Head of caudate nucleus (tissue), 42 donors: ENCODE measurements around the gene CXCR6.

ENCODE experiments used
- DNase-seq, 42 donors: peaks; one replicate each; pipeline versions ENCODE4 v3.0.0 to v3.0.0-alpha.2; 2020 to 2021; ENCODE audit warnings: mixed read lengths in 7 of 42
- intact Hi-C: fragments of 100-400 bp; cut with DNase I; formaldehyde crosslinking; loops from one replicate; pipeline ENCODE4 v1.15.0; 2022

Gene CXCR6

DNA sequence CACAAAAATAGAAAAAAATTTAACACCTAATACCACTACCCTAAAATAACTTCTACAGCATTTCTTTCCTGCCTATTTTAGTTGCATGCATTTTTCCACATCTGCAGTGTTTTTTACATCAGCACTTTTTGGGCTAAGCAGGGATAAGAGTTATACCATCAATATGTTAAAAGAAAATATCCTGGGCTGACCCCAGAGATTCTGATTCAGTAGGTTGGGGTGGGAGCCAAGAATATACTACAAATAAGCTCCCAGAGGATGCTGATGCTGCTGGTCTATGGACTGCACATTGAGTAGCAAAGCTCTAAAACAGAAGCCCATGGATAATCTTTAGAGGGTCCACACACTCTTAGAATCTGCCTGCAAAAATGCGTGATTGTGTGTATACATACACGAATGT, 37.6 kb downstream of the CXCR6 start:
- DNase-seq, result no peak
- intact Hi-C loops, result no loop called here

GRCh38 chr3:45981346-45982074, 38.2 kb downstream of the CXCR6 start:
- intact Hi-C loops, result no loop called here
- no peak for DNase-seq

DNA sequence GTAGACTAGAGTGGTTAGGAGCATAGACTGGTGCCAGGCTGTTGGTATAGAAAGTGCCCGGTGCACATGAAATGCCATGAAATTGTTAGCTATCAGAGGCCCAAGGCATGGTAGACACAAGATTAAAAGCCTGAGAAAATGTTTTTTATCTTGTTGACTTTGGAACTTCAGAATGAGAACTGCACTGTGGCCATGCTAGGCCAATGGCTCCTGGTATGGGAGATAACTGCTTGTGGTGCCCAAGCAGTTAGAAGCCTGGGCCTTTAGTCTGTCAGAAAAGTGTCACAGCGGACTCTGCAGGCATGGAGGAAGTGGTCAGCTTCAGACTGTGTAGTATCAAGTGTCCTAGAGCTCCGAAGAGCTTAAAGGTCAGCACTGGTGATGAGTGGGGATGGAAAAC, 40.5 kb downstream of the CXCR6 start:
- DNase-seq, result no peak
- intact Hi-C loops, result no loop called here

DNA sequence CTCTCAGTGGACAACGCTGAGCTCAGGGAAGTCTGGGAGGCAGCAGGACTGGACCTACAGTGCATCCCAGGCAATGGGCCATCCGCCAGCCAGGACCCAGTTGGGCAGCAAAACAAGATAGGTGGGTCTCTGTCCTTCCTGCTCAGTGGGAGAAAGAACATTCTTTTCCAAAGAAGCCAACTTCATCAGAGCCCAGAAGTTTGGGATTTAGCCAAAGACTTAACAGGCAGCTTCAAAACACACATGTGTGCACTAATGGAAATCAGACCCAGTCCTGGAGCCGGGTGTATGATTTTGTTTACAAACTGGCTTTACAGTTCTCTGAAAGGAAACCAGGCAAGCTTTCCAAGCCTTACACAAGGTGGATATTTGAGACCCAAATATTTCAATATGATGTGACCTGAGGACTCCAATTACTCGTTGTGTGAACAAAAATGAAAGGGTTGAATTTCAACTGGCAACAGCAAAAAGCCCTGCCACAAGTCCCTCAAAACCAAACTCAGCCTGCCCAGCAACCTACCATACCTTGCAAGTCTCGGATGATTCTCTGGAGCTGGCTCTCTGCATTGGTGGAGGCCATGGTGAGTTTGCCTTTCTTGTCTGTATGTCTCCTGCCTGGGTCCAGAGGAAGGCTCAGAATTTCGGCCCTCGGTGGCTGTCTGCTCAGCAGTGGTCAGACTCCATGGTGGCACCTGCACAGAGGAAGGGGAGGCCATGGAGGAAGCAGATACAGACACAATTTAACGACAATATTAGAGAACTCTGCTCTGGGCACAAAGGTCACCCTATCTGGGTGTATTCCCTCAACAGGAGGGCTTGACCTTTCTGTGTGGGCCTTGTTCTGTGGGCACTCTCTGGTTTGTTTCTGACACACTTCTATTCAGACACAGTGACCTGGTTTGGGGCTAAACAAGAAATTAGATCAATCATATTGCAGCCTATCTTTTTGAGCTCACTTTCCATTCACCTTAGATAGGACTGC, 41.4 kb downstream of the CXCR6 start:
- intact Hi-C loops, result no loop called here
- DNase-seq, result no peak

GRCh38 chr3:45985532-45986302, 42.5 kb downstream of the CXCR6 start:
- intact Hi-C loops, result no loop called here
- DNase-seq, result no peak

DNA sequence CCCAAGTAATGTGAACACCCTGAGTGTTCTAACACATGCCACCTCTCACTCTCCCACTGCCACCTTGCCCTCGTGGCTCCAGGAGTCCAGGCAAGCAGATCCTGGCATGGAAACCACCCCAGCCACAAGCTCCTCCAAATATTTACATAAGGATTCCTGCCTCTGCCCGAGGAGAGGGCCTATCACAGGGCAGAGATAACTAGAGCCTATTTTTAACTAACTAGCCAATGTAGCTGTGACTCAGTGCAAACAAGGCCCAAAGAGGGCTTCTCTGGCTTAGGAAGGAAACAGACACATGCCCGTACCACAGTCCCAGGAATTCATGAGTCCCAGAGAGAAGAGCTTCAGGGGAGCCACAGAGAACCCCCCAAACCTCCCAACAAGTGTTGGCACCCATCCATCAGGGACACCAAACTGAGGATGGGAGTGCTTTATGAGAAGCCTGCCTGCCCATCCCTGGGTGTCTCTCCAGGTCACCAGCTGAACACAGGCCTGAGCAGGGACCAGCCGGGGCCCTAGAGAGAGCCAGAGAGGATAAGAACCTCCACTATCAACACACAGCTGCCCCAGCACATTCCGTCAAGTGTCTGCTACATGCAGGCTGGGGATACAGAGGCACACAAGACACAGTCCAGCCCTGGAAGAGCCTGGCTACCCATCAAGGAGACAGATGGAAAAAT, 43.2 kb downstream of the CXCR6 start:
- DNase-seq, result no peak
- intact Hi-C loops, result no loop called here

DNA sequence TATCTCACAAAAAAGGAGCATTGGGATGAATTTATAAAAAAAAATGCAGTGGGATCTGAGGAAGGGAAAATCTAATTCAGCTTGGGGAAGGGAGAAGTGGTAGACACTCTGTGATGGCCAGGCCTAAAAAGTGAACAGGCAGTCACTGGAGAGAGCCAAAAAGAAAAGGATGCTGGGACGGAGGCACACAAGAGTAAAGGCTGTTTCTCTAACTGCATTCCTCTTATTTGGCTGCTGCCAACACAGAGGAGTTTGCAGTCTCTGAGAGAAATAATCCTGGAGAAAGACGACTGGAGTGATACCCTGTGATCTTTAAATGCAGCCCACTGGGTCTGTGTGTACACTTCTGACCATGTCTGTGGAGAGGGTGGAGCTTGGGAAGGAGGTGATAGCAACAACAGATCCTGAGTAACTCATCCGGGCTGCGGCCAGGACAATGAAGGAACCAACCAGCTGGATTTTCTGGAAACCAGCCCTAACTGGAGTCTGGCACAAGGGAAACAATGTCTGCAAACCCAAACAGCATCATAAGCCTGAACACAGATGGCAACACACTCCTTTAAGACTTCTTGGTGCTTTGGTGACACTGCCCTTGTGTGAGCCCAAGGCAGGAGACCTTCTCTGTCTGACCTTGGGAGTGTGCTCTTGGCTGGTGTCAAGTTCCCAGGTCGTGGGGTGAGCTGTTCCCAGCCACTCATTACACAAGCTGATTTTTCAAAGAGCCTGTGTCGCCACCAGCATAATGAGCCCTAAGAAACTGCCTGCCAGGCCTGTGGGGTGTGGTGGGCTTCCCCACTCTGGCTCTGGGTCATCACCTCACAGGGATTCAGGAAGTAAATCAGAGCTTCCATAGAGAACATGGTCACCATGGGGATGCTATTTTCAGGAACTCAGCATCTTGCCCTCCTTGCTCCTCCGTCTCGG, 44.4 kb downstream of the CXCR6 start:
- DNase-seq, result peak in 33 of 42 donors; percentile 10 to 74 (median 50)
- intact Hi-C loops, result no loop called here

- intact Hi-C loops, result no loop called here
- DNase-seq, result peak in 1 of 42 donors; percentile 20
Measured at GRCh38 chr3:45988362-45988761, 45.1 kb downstream of the CXCR6 start.

DNA sequence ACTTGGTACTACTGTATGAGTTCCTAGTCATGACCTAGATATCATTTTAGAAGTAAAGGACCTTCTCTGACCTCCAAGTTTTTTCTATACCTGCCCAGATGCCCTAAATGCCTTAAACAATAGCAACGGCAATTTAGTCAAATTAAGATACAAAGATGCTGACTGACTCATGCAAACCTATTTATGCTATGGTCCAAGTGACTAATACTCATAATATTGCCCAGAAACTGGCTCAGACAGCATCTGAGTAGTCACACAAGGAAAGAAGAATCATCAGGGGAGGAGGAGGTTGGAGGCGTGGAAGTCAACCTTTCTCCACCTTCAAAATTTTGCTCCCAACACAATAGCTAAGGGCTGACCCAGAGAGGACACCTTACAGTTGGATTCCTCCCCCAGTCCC, 45.5 kb downstream of the CXCR6 start:
- intact Hi-C loops, result no loop called here
- no peak for DNase-seq

GRCh38 chr3:45990181-45990580, 46.9 kb downstream of the CXCR6 start:
- intact Hi-C loops, result no loop called here
- no peak for DNase-seq

GRCh38 chr3:45991341-45991740, 48.1 kb downstream of the CXCR6 start:
- no peak for DNase-seq
- intact Hi-C loops, result no loop called here

DNA sequence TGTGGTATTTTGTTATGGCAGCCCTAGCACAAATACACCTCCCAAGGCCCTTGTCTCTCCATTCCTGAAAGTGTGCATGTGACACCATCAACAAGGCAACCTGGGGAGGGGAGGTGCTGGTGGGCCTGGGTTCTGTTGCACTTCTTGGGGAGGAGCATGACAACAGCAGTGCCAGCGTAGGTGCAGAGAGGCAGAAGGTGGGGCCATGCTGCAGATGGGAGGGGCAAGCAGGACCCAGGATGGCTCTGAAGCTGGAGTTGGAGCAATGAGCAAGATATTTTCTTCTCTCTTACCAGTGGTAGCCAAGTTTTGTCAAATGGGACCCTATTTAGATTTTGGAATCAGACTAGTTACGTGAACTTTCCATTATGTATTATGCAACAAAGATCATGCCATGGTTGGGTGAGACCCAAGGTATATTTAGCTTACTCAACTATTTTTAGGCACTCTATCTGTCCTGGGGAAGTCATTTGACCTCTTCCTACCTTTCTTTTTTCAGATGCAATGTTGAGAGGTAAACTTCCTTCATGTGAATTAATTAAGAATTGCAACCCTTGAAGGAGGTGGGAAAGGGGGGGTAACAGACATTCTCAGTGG, 49.0 kb downstream of the CXCR6 start:
- no peak for DNase-seq
- intact Hi-C loops, result no loop called here

- DNase-seq, result no peak
- intact Hi-C loops, result no loop called here
Measured at GRCh38 chr3:45992821-45993221, 49.6 kb downstream of the CXCR6 start.

DNA sequence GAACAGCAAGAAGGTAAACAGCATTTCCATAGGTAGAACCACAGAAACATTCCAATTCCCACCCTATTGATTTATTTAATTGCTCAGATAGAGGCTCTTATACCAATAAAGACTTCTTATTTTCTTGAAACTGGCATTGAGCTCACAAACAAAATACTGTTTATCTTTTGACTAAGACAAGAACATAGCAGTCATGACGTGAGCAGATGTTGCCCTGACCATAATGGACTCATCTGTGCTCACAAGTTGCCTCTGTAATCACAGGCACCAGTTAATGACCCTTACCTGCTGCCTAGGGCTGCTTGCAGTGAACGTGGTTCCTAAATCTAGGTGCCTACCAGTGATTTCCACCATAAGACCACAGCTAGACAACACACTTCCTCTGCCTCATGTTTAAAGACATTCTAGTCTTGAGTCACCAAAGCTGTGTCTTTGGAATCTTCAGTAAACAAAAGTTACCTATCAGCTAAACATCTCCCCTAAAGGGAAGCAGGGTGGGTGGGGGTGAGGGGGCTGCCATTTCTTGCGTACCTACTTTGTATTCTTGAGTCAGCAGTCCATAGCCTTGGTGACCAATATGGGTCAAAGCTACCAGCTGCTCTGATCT, 50.3 kb downstream of the CXCR6 start:
- intact Hi-C loops, result no loop called here
- no peak for DNase-seq

GRCh38 chr3:45994419-45995235, 51.4 kb downstream of the CXCR6 start:
- intact Hi-C loops, result no loop called here
- DNase-seq, result peak in 2 of 42 donors; percentile 6 to 18
